Mucosa of descending colon (tissue), 3 donors: ENCODE measurements around the gene NCR1. TPM values are rescaled to one million over a fixed set of nuclear protein-coding genes. Genes with fewer than 3 reads are reported as not detected.

Experiments used
- total RNA-seq, 3 donors: library from RNA; stranded (reverse); fragmentation: NEBNext Ultra II Directional in 2 of 3; extraction: Animal tissue kit (Norgen Biotek cat#: 25700) in 2 of 3; gene quantifications; one replicate each; pipeline versions ENCODE4 v1.2.1 to v1.2.4, GENCODE V29; 2021 to 2023
- donor health status: DM: no; HTN: no; CAD: no; lungs with moderate emphysema.
- donor health status: DM: no; HTN: no; CAD: no.
- donor health status: DM: no; HTN: yes; CAD: no.

NCR1 gene
- total RNA-seq, 3 donors from 2014 or later, result 0.39 to 0.98 (median 0.73) TPM

Other genes starting within 250 kb of the NCR1 start
- gene LILRB4, start 243.2 kb upstream of the NCR1 start, total RNA-seq, result 1 to 10 TPM; 3.0 to 8.7 (median 6.4) TPM
- not detected for gene KIR3DL3, start 181.7 kb upstream of the NCR1 start, total RNA-seq
- gene KIR2DL3, start 167.6 kb upstream of the NCR1 start, total RNA-seq, result not detected
- not detected for gene KIR2DL1, start 136.4 kb upstream of the NCR1 start, total RNA-seq
- gene KIR2DL4, start 102.5 kb upstream of the NCR1 start, total RNA-seq, result 1 to 10 TPM in 2 of 3 donors, under 1 TPM in 1; 0.51 to 1.7 (median 1.5) TPM
- gene KIR3DL1, start 89.7 kb upstream of the NCR1 start, total RNA-seq, result not detected
- not detected for gene KIR2DS4, start 73.5 kb upstream of the NCR1 start, total RNA-seq
- under 1 TPM in 2 of 3 donors, not detected in 1; 0.22 to 0.26 TPM for gene KIR3DL2, start 55.7 kb upstream of the NCR1 start, total RNA-seq
- gene FCAR, start 31.9 kb upstream of the NCR1 start, total RNA-seq, result 1 to 10 TPM in 1 of 3 donors, under 1 TPM in 1, not detected in 1; 0.76 to 1.2 TPM
- under 1 TPM in 1 of 3 donors, not detected in 2; 0.12 TPM for gene NLRP7, start 41.4 kb downstream of the NCR1 start, total RNA-seq
- 10 to 100 TPM in 1 of 3 donors, 1 to 10 TPM in 2; 2.1 to 10.7 (median 6.3) TPM for gene NLRP2, start 60.2 kb downstream of the NCR1 start, total RNA-seq
- 1 to 10 TPM in 1 of 3 donors, under 1 TPM in 2; 0.22 to 1.4 (median 0.32) TPM for gene GP6, start 132.1 kb downstream of the NCR1 start, total RNA-seq
- gene RDH13, start 157.0 kb downstream of the NCR1 start, total RNA-seq, result 10 to 100 TPM; 46.1 to 59.5 (median 55.0) TPM
- 10 to 100 TPM; 20.7 to 79.6 (median 36.0) TPM for gene EPS8L1, start 169.7 kb downstream of the NCR1 start, total RNA-seq
- 100 to 1,000 TPM in 2 of 3 donors, 10 to 100 TPM in 1; 99.8 to 236 (median 112) TPM for gene PPP1R12C, start 211.5 kb downstream of the NCR1 start, total RNA-seq
- 1 to 10 TPM in 1 of 3 donors, under 1 TPM in 2; 0.63 to 1.1 (median 0.65) TPM for gene TNNT1, start 243.1 kb downstream of the NCR1 start, total RNA-seq